Loucy (cell line): ENCODE measurements around the gene FSIP1.

Experiments
- CTCF ChIP-seq: fragments of 200-600 bp; sonication (generic); conservative IDR thresholded peaks from 2 replicates; pipeline ENCODE4 v1.5.1; 2014; ENCODE audit warnings: mild to moderate bottlenecking, antibody characterized with exemption, low read length
- EZH2phosphoT487 ChIP-seq: fragments of 200-600 bp; IDR thresholded peaks from 2 replicates; pipeline ENCODE4 v1.6.1; 2018; ENCODE audit warnings: antibody characterized with exemption, mild to moderate bottlenecking, moderate library complexity, borderline replicate concordance

DNA sequence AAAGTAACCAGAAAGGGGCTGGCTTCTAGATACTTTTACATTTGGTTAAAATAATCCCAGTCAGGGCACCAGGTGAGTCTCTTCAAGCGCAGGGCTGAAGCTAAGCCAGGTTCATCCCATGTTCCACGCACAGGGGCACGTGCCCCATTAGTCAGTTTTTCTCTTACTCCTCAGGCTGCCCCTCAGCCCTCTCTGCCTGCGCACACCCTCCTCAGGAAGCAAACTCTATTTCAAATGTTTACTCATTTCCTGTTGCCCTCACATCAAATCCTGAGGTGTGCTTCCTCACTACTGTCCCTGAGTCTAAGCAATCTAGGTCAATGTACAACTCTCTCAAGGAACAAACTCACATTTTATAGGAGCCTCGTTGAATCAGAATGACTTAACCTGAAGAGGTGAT lies 153.3 kb downstream of the FSIP1 start:
- no peak for TF ChIP-seq CTCF
- TF ChIP-seq EZH2phosphoT487, result no peak
